ENCODE results near the gene CUL7.

- TF ChIP-seq CTCF (IDR thresholded peaks at IDR 0.05) (no peak), EZH2 (IDR thresholded peaks at IDR 0.05; ENCODE audit: borderline replicate concordance, insufficient read depth, low read depth, low read length, poor library complexity, severe bottlenecking) (no peak)
These were observed 39.7 kb downstream of the CUL7 start, which contains the start of the genes KLHDC3 and MEA1 for GRCh38 chr6:43013843-43014433.

Measured in B cell (primary cell).